ENCODE data around the gene NAXE. TPM values are rescaled to one million over a fixed set of nuclear protein-coding genes. Genes with fewer than 3 reads are reported as not detected.
"Not testable (repeated sequence)": the region's sequence is repeated elsewhere in the genome, so short reads cannot be mapped to it uniquely, and the experiment has no call there.

NAXE gene
- total RNA-seq, 1 experiment from 2014 or later: 113 TPM

- not testable (repeated sequence) for H4K20me1 ChIP-seq (ENCODE audit: insufficient read depth, low read depth, low read length); H3K27me3 ChIP-seq (ENCODE audit: low read length); H3K27ac ChIP-seq (ENCODE audit: low read length); H3K79me2 ChIP-seq (ENCODE audit: low read length); H3K4me1 ChIP-seq (ENCODE audit: low read length); H3K36me3 ChIP-seq (ENCODE audit: insufficient read depth, low read length); DNase-seq; H3K4me2 ChIP-seq (ENCODE audit: low read depth, low read length, poor library complexity, severe bottlenecking); H2AFZ ChIP-seq (ENCODE audit: low read length); H3K9me2 ChIP-seq (replicated peaks; ENCODE audit: insufficient read depth, low read length); H3K9ac ChIP-seq (ENCODE audit: low read length); H3K9me3 ChIP-seq (ENCODE audit: low read length); H3K4me3 ChIP-seq (ENCODE audit: low read length)
Observed at GRCh38 chr1:156631152-156631551, 39.6 kb downstream of the NAXE start.

- Histone ChIP-seq H3K79me2 (ENCODE audit: low read length) (no peaks in the 10 kb centered on the region), H4K20me1 (ENCODE audit: insufficient read depth, low read depth, low read length) (no peaks in the 10 kb centered on the region), H3K4me2 (ENCODE audit: low read depth, low read length, poor library complexity, severe bottlenecking) (no peak overlapping the region), H2AFZ (ENCODE audit: low read length) (no peak overlapping the region), H3K36me3 (ENCODE audit: insufficient read depth, low read length) (no peaks in the 10 kb centered on the region), H3K27me3 (ENCODE audit: low read length) (no peaks in the 10 kb centered on the region), H3K9me2 (replicated peaks; ENCODE audit: insufficient read depth, low read length) (no peaks in the 10 kb centered on the region), H3K9ac (ENCODE audit: low read length) (no peak overlapping the region), H3K9me3 (ENCODE audit: low read length) (no peaks in the 10 kb centered on the region), H3K4me1 (ENCODE audit: low read length) (no peaks in the 10 kb centered on the region), H3K27ac (ENCODE audit: low read length) (no peak overlapping the region), H3K4me3 (ENCODE audit: low read length) (no peak overlapping the region)
- DNase-seq: no peak
Observed at GRCh38 chr1:156632355-156632754, 40.8 kb downstream of the NAXE start.

GRCh38 chr1:156638189-156638985 is 46.8 kb downstream of the NAXE start:
- H3K4me2 ChIP-seq (ENCODE audit: low read depth, low read length, poor library complexity, severe bottlenecking): no peak overlapping the region
- H3K4me3 ChIP-seq (ENCODE audit: low read length): no peak overlapping the region
- no peaks in the 10 kb centered on the region for H3K9me3 ChIP-seq (ENCODE audit: low read length)
- no peaks in the 10 kb centered on the region for H3K36me3 ChIP-seq (ENCODE audit: insufficient read depth, low read length)
- no peak overlapping the region for H2AFZ ChIP-seq (ENCODE audit: low read length)
- no peaks in the 10 kb centered on the region for H3K79me2 ChIP-seq (ENCODE audit: low read length)
- H3K4me1 ChIP-seq (ENCODE audit: low read length): no peaks in the 10 kb centered on the region
- no peaks in the 10 kb centered on the region for H3K27me3 ChIP-seq (ENCODE audit: low read length)
- H4K20me1 ChIP-seq (ENCODE audit: insufficient read depth, low read depth, low read length): no peaks in the 10 kb centered on the region
- H3K9ac ChIP-seq (ENCODE audit: low read length): no peak overlapping the region
- H3K9me2 ChIP-seq (replicated peaks; ENCODE audit: insufficient read depth, low read length): no peaks in the 10 kb centered on the region
- no peak for DNase-seq
- no peak overlapping the region for H3K27ac ChIP-seq (ENCODE audit: low read length)

GRCh38 chr1:156639601-156640101 is 48.1 kb downstream of the NAXE start:
- Histone ChIP-seq H4K20me1 (ENCODE audit: insufficient read depth, low read depth, low read length) (no peaks in the 10 kb centered on the region), H3K27me3 (ENCODE audit: low read length) (no peaks in the 10 kb centered on the region), H3K9ac (ENCODE audit: low read length) (no peak overlapping the region), H3K79me2 (ENCODE audit: low read length) (no peaks in the 10 kb centered on the region), H2AFZ (ENCODE audit: low read length) (no peak overlapping the region), H3K9me2 (replicated peaks; ENCODE audit: insufficient read depth, low read length) (no peaks in the 10 kb centered on the region), H3K4me2 (ENCODE audit: low read depth, low read length, poor library complexity, severe bottlenecking) (no peak overlapping the region), H3K27ac (ENCODE audit: low read length) (no peak overlapping the region), H3K4me1 (ENCODE audit: low read length) (no peaks in the 10 kb centered on the region), H3K36me3 (ENCODE audit: insufficient read depth, low read length) (no peaks in the 10 kb centered on the region), H3K4me3 (ENCODE audit: low read length) (no peak overlapping the region), H3K9me3 (ENCODE audit: low read length) (no peaks in the 10 kb centered on the region)
- DNase-seq: no peak

- no peak overlapping the region for H2AFZ ChIP-seq (ENCODE audit: low read length)
- H4K20me1 ChIP-seq (ENCODE audit: insufficient read depth, low read depth, low read length): no peaks in the 10 kb centered on the region
- no peaks in the 10 kb centered on the region for H3K9me2 ChIP-seq (replicated peaks; ENCODE audit: insufficient read depth, low read length)
- H3K4me3 ChIP-seq (ENCODE audit: low read length): no peak overlapping the region
- DNase-seq: no peak
- H3K9ac ChIP-seq (ENCODE audit: low read length): no peak overlapping the region
- no peaks in the 10 kb centered on the region for H3K9me3 ChIP-seq (ENCODE audit: low read length)
- no peaks in the 10 kb centered on the region for H3K27me3 ChIP-seq (ENCODE audit: low read length)
- H3K4me2 ChIP-seq (ENCODE audit: low read depth, low read length, poor library complexity, severe bottlenecking): no peak overlapping the region
- H3K36me3 ChIP-seq (ENCODE audit: insufficient read depth, low read length): no peaks in the 10 kb centered on the region
- no peak overlapping the region for H3K27ac ChIP-seq (ENCODE audit: low read length)
- H3K79me2 ChIP-seq (ENCODE audit: low read length): no peaks in the 10 kb centered on the region
- no peaks in the 10 kb centered on the region for H3K4me1 ChIP-seq (ENCODE audit: low read length)
Observed at GRCh38 chr1:156640842-156641706, 49.5 kb downstream of the NAXE start.

- no peak within 1 kb of the TSS for H3K4me3 ChIP-seq (ENCODE audit: low read length)
Observed at GRCh38 chr1:156641761-156642264, 50.2 kb downstream of the NAXE start, which contains the start of gene BCAN. Gene BCAN (plus strand): TSS chr1:156642117. CDS start chr1:156646055, 3,938 bp downstream.

GRCh38 chr1:156642265-156643048 is 50.9 kb downstream of the NAXE start:
- H3K27ac ChIP-seq (ENCODE audit: low read length): no peak overlapping the region
- no peak overlapping the region for H3K4me3 ChIP-seq (ENCODE audit: low read length)
- no peaks in the 10 kb centered on the region for H4K20me1 ChIP-seq (ENCODE audit: insufficient read depth, low read depth, low read length)

More at GRCh38 chr1:156641761-156642264, 50.2 kb downstream of the NAXE start, which contains the start of gene BCAN:
- no peak within 1 kb of the TSS for H3K4me2 ChIP-seq (ENCODE audit: low read depth, low read length, poor library complexity, severe bottlenecking)
- no peaks in the 10 kb centered on the region for H3K9me3 ChIP-seq (ENCODE audit: low read length)
- no peaks in the 10 kb centered on the region for H4K20me1 ChIP-seq (ENCODE audit: insufficient read depth, low read depth, low read length)
- H2AFZ ChIP-seq (ENCODE audit: low read length): no peak within 1 kb of the TSS
- no peaks in the 10 kb centered on the region for H3K9me2 ChIP-seq (replicated peaks; ENCODE audit: insufficient read depth, low read length)
- no peaks in the 10 kb centered on the region for H3K79me2 ChIP-seq (ENCODE audit: low read length)
- H3K4me1 ChIP-seq (ENCODE audit: low read length): no peaks in the 10 kb centered on the region
- H3K27me3 ChIP-seq (ENCODE audit: low read length): no peaks in the 10 kb centered on the region
- no peak within 1 kb of the TSS for H3K9ac ChIP-seq (ENCODE audit: low read length)
- H3K36me3 ChIP-seq (ENCODE audit: insufficient read depth, low read length): no peaks in the 10 kb centered on the region
- no peak within 1 kb of the TSS for H3K27ac ChIP-seq (ENCODE audit: low read length)
- DNase-seq: no peak

More at GRCh38 chr1:156642265-156643048, 50.9 kb downstream of the NAXE start:
- no peak for DNase-seq
- no peaks in the 10 kb centered on the region for H3K4me1 ChIP-seq (ENCODE audit: low read length)
- no peak overlapping the region for H3K9ac ChIP-seq (ENCODE audit: low read length)
- no peaks in the 10 kb centered on the region for H3K9me3 ChIP-seq (ENCODE audit: low read length)
- H3K4me2 ChIP-seq (ENCODE audit: low read depth, low read length, poor library complexity, severe bottlenecking): no peak overlapping the region
- no peak overlapping the region for H2AFZ ChIP-seq (ENCODE audit: low read length)
- H3K36me3 ChIP-seq (ENCODE audit: insufficient read depth, low read length): no peaks in the 10 kb centered on the region
- H3K79me2 ChIP-seq (ENCODE audit: low read length): no peaks in the 10 kb centered on the region
- no peaks in the 10 kb centered on the region for H3K9me2 ChIP-seq (replicated peaks; ENCODE audit: insufficient read depth, low read length)
- H3K27me3 ChIP-seq (ENCODE audit: low read length): no peaks in the 10 kb centered on the region
